Activated T-helper 1 cell treated with anti-CD3 and anti-CD28 coated beads, Interleukin-2, amount 50 U/mL, for 16 hours (primary cell): ENCODE results near the gene ABTB2.
A peak's percentile ranks its signal among the peaks of the same experiment; 100 is the strongest.

ENCODE experiments used
- DNase-seq, 2 donors: peaks; one replicate each; pipeline ENCODE4 v3.0.0-alpha.2; 2020; ENCODE audit warnings: low read depth in 1 of 2, low spot score in 1 of 2

Gene ABTB2

GRCh38 chr11:34126959-34127848 is 230.6 kb downstream of the ABTB2 start:
- no peak for DNase-seq

GRCh38 chr11:34124885-34125668 is 232.7 kb downstream of the ABTB2 start:
- no peak for DNase-seq

- DNase-seq, result no peak
Measured at GRCh38 chr11:34120651-34121050, 237.2 kb downstream of the ABTB2 start.

GRCh38 chr11:34114471-34114870 is 243.3 kb downstream of the ABTB2 start:
- DNase-seq, result no peak

- no peak for DNase-seq
Measured at GRCh38 chr11:34114014-34114413, 243.8 kb downstream of the ABTB2 start.

- no peak for DNase-seq
Measured at GRCh38 chr11:34111722-34112270, 246.0 kb downstream of the ABTB2 start.

- DNase-seq, result peak in 1 of 2 donors; percentile 14
Measured at GRCh38 chr11:34105957-34106504, 251.8 kb downstream of the ABTB2 start.

- peak; percentile 95 for DNase-seq
Measured at GRCh38 chr11:34105079-34105956, 252.5 kb downstream of the ABTB2 start, which contains the start of gene NAT10. Gene NAT10, plus strand, starts transcription at chr11:34105629. Its CDS starts 2,597 bp downstream, at chr11:34108226.

GRCh38 chr11:34104680-34105078 is 253.1 kb downstream of the ABTB2 start:
- no peak for DNase-seq
